ENCODE measurements around the gene AUTS2. TPM values are rescaled to one million over a fixed set of nuclear protein-coding genes. Genes with fewer than 3 reads are reported as not detected.

AUTS2 gene
- total and polyA plus RNA-seq, 2 of the 8 experiments (the other 6 are each of a cell fraction or from before 2014, with no cell fraction given): 25.9 to 101 TPM

- Histone ChIP-seq H4K5ac (ENCODE audit: insufficient read length, low read depth, low read length) (no peak overlapping the region), H3K18ac (ENCODE audit: extremely low read depth, low read length) (no peak overlapping the region), H3K4me3 (ENCODE audit: extremely low read depth in 1 of 4, insufficient read depth in 2 of 4, low read depth in 3 of 4, low read length in 4 of 4) (no peak overlapping the region), H3K4ac (replicated peaks; ENCODE audit: insufficient read length, low read depth, low read length) (no peak overlapping the region), H2BK12ac (ENCODE audit: low read depth, low read length) (no peak overlapping the region), H3K4me2 (ENCODE audit: insufficient read depth in 1 of 2, low read depth in 2 of 2, low read length in 2 of 2) (peak overlapping the region in 1 of 2 experiments; percentile 50; a peak in 1 of 4 replicates), H3K27me3 (replicated peaks in 1 of 4; ENCODE audit: control insufficient read depth in 3 of 4, extremely low read depth in 1 of 4, insufficient read depth in 3 of 4, low read length in 3 of 4) (no peaks in the 10 kb centered on the region), H3K27ac (ENCODE audit: low read depth, low read length) (no peak overlapping the region), H3K56ac (replicated peaks; ENCODE audit: insufficient read length, low read depth, low read length) (no peak overlapping the region), H3K4me1 (replicated peaks in 1 of 4; ENCODE audit: control insufficient read depth in 3 of 4, insufficient read depth in 4 of 4, low read length in 3 of 4) (peaks cover 6 to 36% (median 27%) of the 10 kb centered on the region in 4 experiments), H3K23ac (ENCODE audit: insufficient read length) (no peak overlapping the region), H2BK120ac (replicated peaks; ENCODE audit: low read depth, low read length) (no peak overlapping the region), H4K91ac (replicated peaks; ENCODE audit: insufficient read length, low read length) (no peak overlapping the region), H3K23me2 (ENCODE audit: low read depth, low read length) (no peaks in the 10 kb centered on the region), H2AK5ac (ENCODE audit: low read depth, low read length) (no peak overlapping the region), H3K9me3 (ENCODE audit: insufficient read depth in 2 of 2, low read depth in 1 of 2, low read length in 1 of 2) (0 out of 4 replicates have a peak, but pooled peaks cover 0 to 3% of the 10 kb centered on the region in 2 experiments), H2BK15ac (ENCODE audit: low read length) (no peak overlapping the region), H3K36me3 (ENCODE audit: control insufficient read depth in 2 of 4, insufficient read depth in 4 of 4, low read length in 3 of 4) (peaks cover 0 to 12% (median 1%) of the 10 kb centered on the region in 4 experiments; a peak in 1 of 8 replicates), H3K79me1 (ENCODE audit: low read depth, low read length) (peaks cover 6% of the 10 kb centered on the region), H4K8ac (ENCODE audit: extremely low read depth, insufficient read depth, low read length) (no peak overlapping the region), H3K14ac (ENCODE audit: insufficient read length) (no peak overlapping the region), H2AFZ (ENCODE audit: low read length) (no peak overlapping the region), H2BK5ac (ENCODE audit: low read depth, low read length) (no peak overlapping the region), H3K79me2 (ENCODE audit: control insufficient read depth in 1 of 2, insufficient read depth in 2 of 2, low read length in 2 of 2) (peaks cover 23 to 95% of the 10 kb centered on the region in 2 experiments), H3K9ac (replicated peaks in 1 of 4; ENCODE audit: extremely low read depth in 1 of 4, low read depth in 3 of 4, low read length in 3 of 4) (no peak overlapping the region), H2BK20ac (ENCODE audit: low read length) (no peak overlapping the region), H4K20me1 (replicated peaks in 1 of 2; ENCODE audit: control insufficient read depth in 1 of 2, insufficient read depth in 2 of 2, low read length in 2 of 2) (peaks cover 17 to 19% of the 10 kb centered on the region in 2 experiments)
- POLR2A ChIA-PET (ENCODE audit: partially characterized antibody): interaction anchor here (0.8 kb wide), 1 partner anchor 63 kb away, joined by 3 read pairs; no protein-coding TSS in a partner anchor
- CTCF ChIA-PET (ENCODE audit: partially characterized antibody): no interaction called here
- FAIRE-seq (no peak), DNase-seq (ENCODE audit: low read depth in 1 of 2, low spot score in 2 of 2) (no peak)
- TF ChIP-seq RBBP5 (IDR thresholded peaks at IDR 0.05; ENCODE audit: borderline replicate concordance, low read depth, low read length): no peak
- TF ChIP-seq CEBPB (IDR thresholded peaks at IDR 0.05; ENCODE audit: low read depth, low read length): no peak
- no peak for TF ChIP-seq BRCA1 (IDR thresholded peaks at IDR 0.05; ENCODE audit: low read depth, low read length)
- TF ChIP-seq USF2 (IDR thresholded peaks at IDR 0.05; ENCODE audit: low read length): no peak
- no peak for TF ChIP-seq EGR1 (IDR thresholded peaks at IDR 0.05; ENCODE audit: borderline replicate concordance, low read depth, low read length)
- TF ChIP-seq TAF1 (IDR thresholded peaks at IDR 0.05; ENCODE audit: low read depth, low read length): no peak
- no peak for TF ChIP-seq POU5F1 (IDR thresholded peaks at IDR 0.05; ENCODE audit: low read depth, low read length)
- TF ChIP-seq BCL11A (IDR thresholded peaks at IDR 0.05; ENCODE audit: low read depth in 2 of 2, low read length in 2 of 2): no peak
- no peak for TF ChIP-seq KDM4A (IDR thresholded peaks at IDR 0.05; ENCODE audit: low read depth, low read length, severe bottlenecking)
- TF ChIP-seq TBP (IDR thresholded peaks at IDR 0.05; ENCODE audit: low read depth, low read length): no peak
- WGBS, 2 experiments (ENCODE audit: extremely low coverage in 1 of 2, insufficient coverage in 1 of 2, insufficient read length in 1 of 2, insufficient replicate concordance in 2 of 2, low coverage in 1 of 2, low lambda C conversion rate in 2 of 2, missing lambda C conversion rate in 1 of 2): 72% methylated on average over 2 of the region's 2 CpGs; no CpG with 5 or more reads in 1 of the 2 experiments
These were observed 1127.2 kb downstream of the AUTS2 start for GRCh38 chr7:70725448-70725847.
